Spleen (tissue), 11 donors: ENCODE results near the gene RET. TPM values are rescaled to one million over a fixed set of nuclear protein-coding genes. Genes with fewer than 3 reads are reported as not detected.
A peak's percentile ranks its signal among the peaks of the same experiment; 100 is the strongest.

Source experiments
- DNase-seq: peaks from one replicate; pipeline ENCODE4 v3.0.0-alpha.2; 2020
- H3K27ac ChIP-seq, 8 donors: fragments of 200-600 bp; sonication (generic) in 7 of 8; 1 replicate in 4 of 8; 2 replicates in 4 of 8; pipeline versions ENCODE4 v1.5.0 to v1.8.0; 2016 to 2021; ENCODE audit warnings: inconsistent platforms in 4 of 8, mild to moderate bottlenecking in 4 of 8, moderate library complexity in 1 of 8
- H3K27me3 ChIP-seq, 7 donors: fragments of 200-600 bp; sonication (generic) in 6 of 7; replicated peaks in 1 of 7; 1 replicate in 4 of 7; 2 replicates in 3 of 7; pipeline versions ENCODE4 v1.5.0 to v1.8.0; 2016 to 2021; ENCODE audit warnings: inconsistent platforms in 3 of 7, mild to moderate bottlenecking in 1 of 7
- H3K36me3 ChIP-seq, 6 donors: fragments of 200-600 bp; sonication (generic) in 5 of 6; 1 replicate in 4 of 6; 2 replicates in 2 of 6; pipeline versions ENCODE4 v1.5.0 to v1.8.0; 2016 to 2021; ENCODE audit warnings: inconsistent platforms in 2 of 6
- H3K4me1 ChIP-seq, 6 donors: fragments of 200-600 bp; sonication (generic) in 5 of 6; 1 replicate in 3 of 6; 2 replicates in 3 of 6; pipeline versions ENCODE4 v1.5.0 to v1.8.0; 2016 to 2021; ENCODE audit warnings: inconsistent platforms in 3 of 6
- H3K4me3 ChIP-seq, 8 donors: fragments of 200-600 bp; sonication (generic) in 7 of 8; 1 replicate in 4 of 8; 2 replicates in 4 of 8; pipeline versions ENCODE4 v1.5.0 to v1.8.0; 2016 to 2021; ENCODE audit warnings: inconsistent platforms in 4 of 8, mild to moderate bottlenecking in 4 of 8, moderate library complexity in 2 of 8
- H3K9me3 ChIP-seq, 8 donors: fragments of 200-600 bp; sonication (generic) in 7 of 8; 1 replicate in 4 of 8; 2 replicates in 4 of 8; pipeline versions ENCODE4 v1.5.0 to v1.8.0; 2016 to 2021; ENCODE audit warnings: inconsistent platforms in 4 of 8
- CTCF ChIP-seq, 11 experiments: fragments of 200-600 bp in 7 of 11; fragments of 450-650 bp in 4 of 11; sonication (generic) in 4 of 11; IDR thresholded peaks in 8 of 11; conservative IDR thresholded peaks in 3 of 11; 1 replicate in 7 of 11; 2 replicates in 4 of 11; pipeline versions ENCODE4 v1.4.0 to v1.8.0; 2016 to 2021; ENCODE audit warnings: antibody characterized with exemption in 11 of 11, inconsistent platforms in 4 of 11, mild to moderate bottlenecking in 1 of 11
- POLR2A ChIP-seq, 3 donors: fragments of 450-650 bp; IDR thresholded peaks; one replicate each; pipeline ENCODE4 v1.5.1; 2017; ENCODE audit warnings: antibody characterized with exemption in 3 of 3, mild to moderate bottlenecking in 1 of 3
- POLR2AphosphoS5 ChIP-seq, 3 donors: sonication (generic); formaldehyde crosslinking; IDR thresholded peaks; one replicate each; pipeline ENCODE4 v1.5.1; 2017; ENCODE audit warnings: antibody characterized with exemption in 3 of 3
- WGBS, 5 donors: extraction: QIAGEN DNeasy Blood & Tissue Kit in 3 of 5; methylation state at CpG; one replicate each; pipeline versions ENCODE4 v1.1.5 to v1.1.7; 2013 to 2018; 5-methylcytosine and 5-hydroxymethylcytosine counted together
- intact Hi-C: fragments of 100-400 bp; cut with DNase I; formaldehyde crosslinking; loops from one replicate; pipeline ENCODE4 v1.15.0; 2023; ENCODE audit warnings: low total_unique reads
- polyA plus RNA-seq, 3 donors: library from polyadenylated mRNA; stranded (reverse); fragments of 200-250 nt; gene quantifications; one replicate each; pipeline ENCODE4 v1.2.1, GENCODE V29; 2013
- total RNA-seq, 7 donors: library from RNA; depleted of rRNA in 3 of 7; stranded (reverse); fragments of >200 nt in 3 of 7; fragmentation: NEBNext Ultra II Directional in 4 of 7; extraction: Animal tissue kit (Norgen Biotek cat#: 25700) in 4 of 7; gene quantifications; one replicate each; pipeline versions ENCODE4 v1.1.0 to v1.2.1, GENCODE V29; 2016 to 2021
- donor health status: healthy with polysubstance abuse.
- donor health status: DM: no; HTN: no; CAD: no; lungs with moderate emphysema.
- donor health status: DM: no; HTN: no; CAD: no.
- donor health status: Bipolar disorder and iron deficiency.
- donor health status: healthy.
- donor health status: DM: no; HTN: no; CAD: no.
- donor health status: DM: yes; HTN: yes; CAD: no.

The RET gene
- total and polyA plus RNA-seq, 10 donors, result 0.02 to 0.54 (median 0.31) TPM; not detected in 2

- intact Hi-C loops, result no loop called here
- Histone ChIP-seq H3K36me3 (no peaks in the 10 kb centered on the region), H3K4me1 (peaks cover 11 to 28% (median 24%) of the 10 kb centered on the region in 6 donors), H3K9me3 (no peaks in the 10 kb centered on the region), H3K27me3 (peaks cover 0 to 52% (median 21%) of the 10 kb centered on the region in 7 donors), H3K4me3 (no peak overlapping the region), H3K27ac (no peak overlapping the region)
- TF ChIP-seq POLR2AphosphoS5 (IDR thresholded peaks at IDR 0.05), result no peak
- TF ChIP-seq CTCF (IDR thresholded peaks at IDR 0.05 in 8 of 11, conservative IDR thresholded peaks at IDR 0.05 in 3 of 11), result no peak
- TF ChIP-seq POLR2A (IDR thresholded peaks at IDR 0.05), result no peak
- DNase-seq, result no peak
- 75 to 83% (median 82%) methylated on average over 19 of the region's 19 CpGs for whole genome bisulfite sequencing, 5 donors
These were observed 25.4 kb downstream of the RET start for GRCh38 chr10:43102063-43102828.

- DNase-seq, result peak; percentile 95
- WGBS, 5 donors, result 2 to 6% (median 3%) methylated on average over 24 to 71 of the region's 71 CpGs
- Histone ChIP-seq H3K27me3 (peaks cover 0 to 46% (median 21%) of the 10 kb centered on the region in 7 donors), H3K4me3 (peak overlapping the region; percentile 40 to 75 (median 61)), H3K9me3 (no peaks in the 10 kb centered on the region), H3K4me1 (peaks cover 11 to 35% (median 25%) of the 10 kb centered on the region in 6 donors), H3K27ac (peak overlapping the region in 1 of 8 donors; percentile 33), H3K36me3 (no peaks in the 10 kb centered on the region)
- intact Hi-C loops, result loop anchor here (5.0 kb wide), 1 partner anchor 233 kb away; no protein-coding TSS in a partner anchor
- TF ChIP-seq POLR2AphosphoS5 (IDR thresholded peaks at IDR 0.05) (peak; percentile 29 to 80 (median 61)), POLR2A (IDR thresholded peaks at IDR 0.05) (no peak), CTCF (IDR thresholded peaks at IDR 0.05 in 8 of 11, conservative IDR thresholded peaks at IDR 0.05 in 3 of 11) (peak; percentile 97 to 100 (median 99))
These were observed 28.5 kb downstream of the RET start for GRCh38 chr10:43105102-43105955.

- WGBS, 5 donors, result 41 to 53% (median 49%) methylated on average over 6 to 7 of the region's 7 CpGs
- Histone ChIP-seq H3K9me3 (no peaks in the 10 kb centered on the region), H3K27ac (no peak overlapping the region), H3K36me3 (no peaks in the 10 kb centered on the region), H3K27me3 (peaks cover 0 to 45% (median 21%) of the 10 kb centered on the region in 7 donors), H3K4me1 (peaks cover 11 to 40% (median 25%) of the 10 kb centered on the region in 6 donors), H3K4me3 (peak overlapping the region in 1 of 8 donors; percentile 75)
- intact Hi-C loops, result loop anchor here (5.0 kb wide), 1 partner anchor 234 kb away; no protein-coding TSS in a partner anchor
- DNase-seq, result no peak
- TF ChIP-seq POLR2A (IDR thresholded peaks at IDR 0.05) (no peak), CTCF (IDR thresholded peaks at IDR 0.05 in 8 of 11, conservative IDR thresholded peaks at IDR 0.05 in 3 of 11) (no peak), POLR2AphosphoS5 (IDR thresholded peaks at IDR 0.05) (no peak)
These were observed 29.0 kb downstream of the RET start for GRCh38 chr10:43105956-43106229.
